Ectodermal cell (in vitro differentiated cells): ENCODE data around the gene KLK8.

Source experiments
- H3K27ac ChIP-seq: 2 replicates; pipeline ENCODE4 v1.7.0; 2013; ENCODE audit warnings: mild to moderate bottlenecking, low read depth, low read length; ENCODE audit not compliant: insufficient read depth, poor library complexity, severe bottlenecking
- H3K27me3 ChIP-seq: 2 replicates; pipeline ENCODE4 v1.7.0; 2013; ENCODE audit warnings: mild to moderate bottlenecking, low read length; ENCODE audit not compliant: insufficient read depth, control insufficient read depth, poor library complexity, severe bottlenecking
- H3K36me3 ChIP-seq: one replicate; pipeline ENCODE4 v1.7.0; 2013; ENCODE audit warnings: low read length; ENCODE audit not compliant: control insufficient read depth, insufficient read depth
- H3K4me1 ChIP-seq: one replicate; pipeline ENCODE4 v1.7.0; 2013; ENCODE audit warnings: low read length; ENCODE audit not compliant: control insufficient read depth, insufficient read depth
- H3K4me3 ChIP-seq: 2 replicates; pipeline ENCODE4 v1.7.0; 2013; ENCODE audit warnings: low read depth, low read length, control low read depth; ENCODE audit not compliant: insufficient read depth
- H3K9me3 ChIP-seq: 2 replicates; pipeline ENCODE4 v1.7.0; 2013; ENCODE audit warnings: mild to moderate bottlenecking, low read length, moderate library complexity; ENCODE audit not compliant: control insufficient read depth
- WGBS, 2 experiments: methylation state at CpG; one replicate each; pipeline ENCODE4 v1.1.7; 2013; ENCODE audit warnings: missing lambda C conversion rate in 2 of 2; 5-methylcytosine and 5-hydroxymethylcytosine counted together

Gene KLK8

GRCh38 chr19:51006406-51006805, 5.0 kb upstream of the KLK8 start:
- Histone ChIP-seq H3K27me3 (no peaks in the 10 kb centered on the region), H3K4me3 (no peak overlapping the region), H3K9me3 (no peaks in the 10 kb centered on the region), H3K36me3 (no peaks in the 10 kb centered on the region), H3K27ac (no peak overlapping the region), H3K4me1 (peaks cover 3% of the 10 kb centered on the region)
- 61% methylated on average over 8 of the region's 8 CpGs for WGBS, 2 experiments

GRCh38 chr19:51005248-51005647, 3.8 kb upstream of the KLK8 start:
- 90 to 97% methylated on average over 1 of the region's 1 CpG for WGBS, 2 experiments

GRCh38 chr19:51003316-51003715, 1.9 kb upstream of the KLK8 start:
- 90 to 92% methylated on average over 7 of the region's 7 CpGs for WGBS, 2 experiments
- peaks cover 3% of the 10 kb centered on the region for H3K4me1 ChIP-seq
- H3K36me3 ChIP-seq: no peaks in the 10 kb centered on the region
- H3K9me3 ChIP-seq: no peaks in the 10 kb centered on the region
- H3K27me3 ChIP-seq: no peaks in the 10 kb centered on the region
- no peak overlapping the region for H3K27ac ChIP-seq
- no peak overlapping the region for H3K4me3 ChIP-seq

More at GRCh38 chr19:51005248-51005647, 3.8 kb upstream of the KLK8 start:
- no peak overlapping the region for H3K4me3 ChIP-seq
- no peaks in the 10 kb centered on the region for H3K36me3 ChIP-seq
- no peak overlapping the region for H3K27ac ChIP-seq
- peaks cover 3% of the 10 kb centered on the region for H3K4me1 ChIP-seq
- no peaks in the 10 kb centered on the region for H3K27me3 ChIP-seq
- H3K9me3 ChIP-seq: no peaks in the 10 kb centered on the region

DNA sequence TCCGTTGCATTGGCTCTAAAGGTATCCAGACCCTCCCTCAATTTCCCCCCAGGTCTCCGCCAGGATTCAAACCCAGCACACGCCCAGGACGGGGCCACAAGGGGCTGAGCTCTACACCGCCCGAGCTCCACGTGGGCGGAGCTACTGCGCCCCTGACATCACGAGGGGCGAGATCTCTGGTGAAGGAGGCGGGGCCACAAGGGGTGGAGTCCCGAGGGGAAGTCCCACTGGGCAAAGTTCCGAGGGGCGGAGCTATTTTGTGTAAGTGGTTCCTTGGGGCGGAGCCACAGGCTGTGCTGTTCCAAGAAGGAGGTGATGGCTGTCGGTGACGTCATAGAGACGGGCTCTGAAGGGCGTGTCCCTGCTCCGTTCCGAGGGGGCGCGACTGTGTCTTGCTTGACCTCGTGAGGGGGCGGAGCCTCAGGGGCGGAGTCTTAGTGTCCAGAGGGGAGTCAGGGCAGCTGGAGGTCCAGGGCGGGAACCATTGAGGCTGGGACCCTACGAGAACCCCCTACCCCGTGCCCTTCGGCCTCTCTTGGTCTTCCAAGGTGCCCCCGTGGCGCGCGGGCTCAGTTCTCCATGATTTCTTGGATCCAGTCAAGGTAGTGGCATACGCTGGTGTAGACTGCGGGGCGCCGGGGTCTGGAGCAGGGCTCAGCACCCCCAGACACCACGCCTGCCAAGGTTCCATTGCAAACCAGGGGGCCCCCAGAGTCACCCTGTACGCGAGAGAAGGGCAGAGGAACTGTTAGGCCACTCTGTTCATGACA, 1.3 kb upstream of the KLK8 start:
- WGBS, 2 experiments: 94% methylated on average over 42 of the region's 42 CpGs
- no peak overlapping the region for H3K4me3 ChIP-seq

GRCh38 chr19:51002089-51002532, 707 bp upstream of the KLK8 start:
- peaks cover 3% of the 10 kb centered on the region for H3K4me1 ChIP-seq
- H3K27me3 ChIP-seq: no peaks in the 10 kb centered on the region
- no peaks in the 10 kb centered on the region for H3K9me3 ChIP-seq
- H3K27ac ChIP-seq: no peak overlapping the region
- WGBS, 2 experiments: 76 to 78% methylated on average over 12 of the region's 12 CpGs
- H3K4me3 ChIP-seq: no peak overlapping the region
- H3K36me3 ChIP-seq: no peaks in the 10 kb centered on the region

More for the DNA sequence above, 1.3 kb upstream of the KLK8 start:
- Histone ChIP-seq H3K4me1 (peaks cover 3% of the 10 kb centered on the region), H3K36me3 (no peaks in the 10 kb centered on the region), H3K9me3 (no peaks in the 10 kb centered on the region), H3K27me3 (no peaks in the 10 kb centered on the region), H3K27ac (no peak overlapping the region)

- no peaks in the 10 kb centered on the region for H3K27me3 ChIP-seq
- no peak overlapping the region for H3K27ac ChIP-seq
- no peaks in the 10 kb centered on the region for H3K9me3 ChIP-seq
- H3K36me3 ChIP-seq: no peaks in the 10 kb centered on the region
- H3K4me1 ChIP-seq: peaks cover 3% of the 10 kb centered on the region
- no peak overlapping the region for H3K4me3 ChIP-seq
- WGBS, 2 experiments: 64 to 67% methylated on average over 16 of the region's 16 CpGs
Observed at GRCh38 chr19:51000981-51001380, 423 bp downstream of the KLK8 start.

DNA sequence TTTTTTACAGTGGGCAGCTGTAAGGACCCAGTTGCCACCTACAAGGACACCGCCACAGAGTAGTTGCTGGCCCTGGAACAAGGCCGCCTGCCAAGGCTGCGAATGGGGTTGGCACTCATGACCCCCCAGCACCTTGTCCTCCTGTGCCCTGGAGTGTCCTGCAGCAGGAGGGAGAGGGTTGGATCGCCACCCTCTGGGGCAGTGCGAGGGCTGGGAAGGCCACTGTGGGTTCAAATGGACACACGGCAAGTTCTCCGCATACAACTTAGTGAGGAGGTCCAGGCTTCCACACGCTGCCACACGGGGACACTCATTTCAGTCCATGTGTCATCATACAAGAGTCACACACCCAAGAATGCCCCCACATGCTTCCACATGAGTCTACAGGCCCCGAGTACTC, 978 bp downstream of the KLK8 start:
- Histone ChIP-seq H3K36me3 (no peaks in the 10 kb centered on the region), H3K9me3 (no peaks in the 10 kb centered on the region), H3K27ac (no peak overlapping the region), H3K4me3 (no peak overlapping the region), H3K27me3 (no peaks in the 10 kb centered on the region), H3K4me1 (peaks cover 3% of the 10 kb centered on the region)
- 93 to 96% methylated on average over 10 of the region's 10 CpGs for WGBS, 2 experiments

- H3K4me1 ChIP-seq: peaks cover 3% of the 10 kb centered on the region
- H3K4me3 ChIP-seq: no peak overlapping the region
- no peaks in the 10 kb centered on the region for H3K36me3 ChIP-seq
- no peaks in the 10 kb centered on the region for H3K27me3 ChIP-seq
- 93% methylated on average over 4 of the region's 4 CpGs for WGBS, 2 experiments
- H3K27ac ChIP-seq: no peak overlapping the region
- H3K9me3 ChIP-seq: no peaks in the 10 kb centered on the region
Observed at GRCh38 chr19:50998686-50999085, 2.7 kb downstream of the KLK8 start.

DNA sequence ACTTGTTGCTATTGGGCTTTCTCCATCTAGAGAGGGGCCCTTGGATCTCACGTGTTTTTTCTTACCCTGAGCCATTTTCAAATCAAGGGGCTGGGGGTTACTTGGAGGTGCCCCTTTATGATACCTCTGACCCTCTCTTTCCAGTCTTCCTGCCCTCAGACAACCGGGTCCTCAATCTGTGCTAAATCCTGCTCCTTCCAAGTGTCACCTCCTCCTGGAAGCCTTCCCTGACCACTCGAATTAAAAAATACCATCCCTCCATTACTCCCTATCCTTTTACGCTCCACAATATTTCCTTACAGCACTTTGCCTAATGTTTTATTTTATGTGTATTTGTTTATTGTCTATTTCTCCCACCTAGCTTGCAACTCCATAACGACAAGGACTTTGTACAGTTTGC, 3.3 kb downstream of the KLK8 start:
- 80 to 81% methylated on average over 4 to 5 of the region's 5 CpGs for WGBS, 2 experiments
- H3K4me3 ChIP-seq: no peak overlapping the region
- no peaks in the 10 kb centered on the region for H3K9me3 ChIP-seq
- peaks cover 3% of the 10 kb centered on the region for H3K4me1 ChIP-seq
- H3K36me3 ChIP-seq: no peaks in the 10 kb centered on the region
- H3K27me3 ChIP-seq: no peaks in the 10 kb centered on the region
- H3K27ac ChIP-seq: no peak overlapping the region

GRCh38 chr19:50994129-50994528, 7.3 kb downstream of the KLK8 start:
- H3K4me1 ChIP-seq: no peaks in the 10 kb centered on the region
- no peaks in the 10 kb centered on the region for H3K9me3 ChIP-seq
- 85 to 89% methylated on average over 2 of the region's 2 CpGs for whole genome bisulfite sequencing, 2 experiments
- no peak overlapping the region for H3K27ac ChIP-seq
- H3K36me3 ChIP-seq: no peaks in the 10 kb centered on the region
- H3K27me3 ChIP-seq: peaks cover 4% of the 10 kb centered on the region
- no peak overlapping the region for H3K4me3 ChIP-seq
